ENCODE measurements around the gene SUFU. TPM values are rescaled to one million over a fixed set of nuclear protein-coding genes. Genes with fewer than 3 reads are reported as not detected.

The SUFU gene
- total RNA-seq, 1 experiment from 2014 or later = 2.7 TPM

GRCh38 chr10:102523250-102524029, 19.7 kb downstream of the SUFU start:
- TF ChIP-seq EZH2 (IDR thresholded peaks at IDR 0.05; ENCODE audit: low read length, unreplicated experiment) = no peak
- no peak for TF ChIP-seq CTCF (conservative IDR thresholded peaks at IDR 0.05; ENCODE audit: low read depth, low read length)
- no peak for TF ChIP-seq EZH2phosphoT487 (IDR thresholded peaks at IDR 0.05; ENCODE audit: borderline replicate concordance, low read length)
- Histone ChIP-seq H3K9me2 (replicated peaks; ENCODE audit: low read length) (no peaks in the 10 kb centered on the region), H3K36me3 (ENCODE audit: low read depth, low read length) (no peaks in the 10 kb centered on the region), H2AFZ (ENCODE audit: low read length) (no peak overlapping the region), H4K20me1 (ENCODE audit: low read length) (no peaks in the 10 kb centered on the region), H3K9me3 (ENCODE audit: low read length) (no peaks in the 10 kb centered on the region), H3K4me3 (ENCODE audit: low read length) (no peak overlapping the region), H3K27ac (ENCODE audit: low read length) (no peak overlapping the region), H3K4me2 (ENCODE audit: low read length) (no peak overlapping the region), H3K79me2 (ENCODE audit: low read length) (no peaks in the 10 kb centered on the region), H3K27me3 (ENCODE audit: low read length) (no peaks in the 10 kb centered on the region), H3K4me1 (ENCODE audit: insufficient read depth, low read length) (no peaks in the 10 kb centered on the region), H3K9ac (ENCODE audit: low read length) (no peak overlapping the region), H3F3A (ENCODE audit: low read length, unreplicated experiment) (no peaks in the 10 kb centered on the region)
- ATAC-seq (no peak), DNase-seq (no peak)
- BruUV-seq (replicated peaks) = no TSS peak
- ChIA-PET POLR2A (ENCODE audit: unreplicated experiment) (no interaction called here), CTCF (interaction anchor here (0.6 kb wide), 1 partner anchor 27 kb away, joined by 3 read pairs; no protein-coding TSS in a partner anchor)
- intact Hi-C loops (cut with micrococcal nuclease) = no loop called here

DNA sequence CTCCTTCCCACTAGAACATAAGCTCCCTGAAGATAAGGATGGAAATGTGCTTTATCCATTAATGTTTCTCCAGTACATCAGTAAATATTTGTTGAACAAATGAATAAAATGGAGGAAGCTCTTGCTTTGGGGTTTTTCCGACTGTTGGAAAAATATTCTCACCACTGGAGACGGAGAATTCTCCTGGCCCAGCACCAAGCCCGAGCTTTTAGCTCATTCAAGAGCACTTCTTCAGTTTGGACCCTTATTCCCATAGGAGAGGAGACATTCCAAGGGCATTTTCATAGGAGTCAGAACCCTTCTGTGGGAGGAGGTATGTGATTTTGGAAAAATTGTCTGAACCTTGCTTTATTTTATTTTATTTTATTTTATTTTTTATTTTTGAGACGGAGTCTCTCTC, 21.0 kb downstream of the SUFU start:
- intact Hi-C loops (cut with micrococcal nuclease) = no loop called here
- POLR2A ChIA-PET (ENCODE audit: unreplicated experiment) = no interaction called here

More for the DNA sequence above, 21.0 kb downstream of the SUFU start:
- TF ChIP-seq EZH2phosphoT487 (IDR thresholded peaks at IDR 0.05; ENCODE audit: borderline replicate concordance, low read length) (no peak), CTCF (conservative IDR thresholded peaks at IDR 0.05; ENCODE audit: low read depth, low read length) (no peak), EZH2 (IDR thresholded peaks at IDR 0.05; ENCODE audit: low read length, unreplicated experiment) (no peak)
- Histone ChIP-seq H3F3A (ENCODE audit: low read length, unreplicated experiment) (no peaks in the 10 kb centered on the region), H3K4me3 (ENCODE audit: low read length) (no peak overlapping the region), H3K36me3 (ENCODE audit: low read depth, low read length) (no peaks in the 10 kb centered on the region), H4K20me1 (ENCODE audit: low read length) (no peaks in the 10 kb centered on the region), H3K9me3 (ENCODE audit: low read length) (no peaks in the 10 kb centered on the region), H3K9me2 (replicated peaks; ENCODE audit: low read length) (no peaks in the 10 kb centered on the region), H3K9ac (ENCODE audit: low read length) (no peak overlapping the region), H3K27ac (ENCODE audit: low read length) (no peak overlapping the region), H2AFZ (ENCODE audit: low read length) (no peak overlapping the region), H3K4me2 (ENCODE audit: low read length) (no peak overlapping the region), H3K79me2 (ENCODE audit: low read length) (no peaks in the 10 kb centered on the region), H3K4me1 (ENCODE audit: insufficient read depth, low read length) (no peaks in the 10 kb centered on the region), H3K27me3 (ENCODE audit: low read length) (no peaks in the 10 kb centered on the region)
- CTCF ChIA-PET = no interaction called here
- no peak for DNase-seq
- no TSS peak for BruUV-seq (replicated peaks)
- ATAC-seq = no peak
